H9 (cell line): ENCODE results near the gene R3HDM2. TPM values are rescaled to one million over a fixed set of nuclear protein-coding genes. Genes with fewer than 3 reads are reported as not detected.

ENCODE experiments used
- DNase-seq: peaks from one replicate; pipeline ENCODE4 v3.0.0-alpha.2; 2017
- H2AFZ ChIP-seq: one replicate; pipeline ENCODE4 v1.6.1; 2013; ENCODE audit warnings: mild to moderate bottlenecking, low read length, control low read depth, moderate library complexity
- H2AK5ac ChIP-seq: 2 replicates; pipeline ENCODE4 v1.6.1; 2013; ENCODE audit warnings: low read length, control low read depth, mixed read lengths; ENCODE audit not compliant: insufficient read length
- H2BK120ac ChIP-seq: one replicate; pipeline ENCODE4 v1.6.1; 2013; ENCODE audit warnings: low read depth, mild to moderate bottlenecking, low read length, control low read depth, inconsistent platforms; ENCODE audit not compliant: poor library complexity, severe bottlenecking
- H2BK12ac ChIP-seq: 2 replicates; pipeline ENCODE4 v1.6.1; 2013; ENCODE audit warnings: low read length, control low read depth, mixed read lengths, low read depth; ENCODE audit not compliant: insufficient read length
- H2BK15ac ChIP-seq: 2 replicates; pipeline ENCODE4 v1.6.1; 2013; ENCODE audit warnings: low read depth, low read length, control low read depth
- H2BK20ac ChIP-seq: one replicate; pipeline ENCODE4 v1.6.1; 2013; ENCODE audit warnings: low read depth, mild to moderate bottlenecking, low read length, control low read depth, inconsistent platforms; ENCODE audit not compliant: poor library complexity, severe bottlenecking
- H2BK5ac ChIP-seq: 2 replicates; pipeline ENCODE4 v1.6.1; 2013; ENCODE audit warnings: low read length, control low read depth, mixed read lengths; ENCODE audit not compliant: insufficient read length
- H3K14ac ChIP-seq: 2 replicates; pipeline ENCODE4 v1.6.1; 2013; ENCODE audit warnings: low read length, control low read depth; ENCODE audit not compliant: insufficient read depth
- H3K18ac ChIP-seq: 2 replicates; pipeline ENCODE4 v1.6.1; 2013; ENCODE audit warnings: low read depth, mild to moderate bottlenecking, mixed read lengths, low read length, control low read depth; ENCODE audit not compliant: insufficient read length
- H3K23ac ChIP-seq: 2 replicates; pipeline ENCODE4 v1.6.1; 2013; ENCODE audit warnings: low read length, control low read depth, mixed read lengths, low read depth; ENCODE audit not compliant: insufficient read length
- H3K23me2 ChIP-seq: 2 replicates; pipeline ENCODE4 v1.6.1; 2013; ENCODE audit warnings: low read depth, mild to moderate bottlenecking, mixed read lengths, low read length, control low read depth; ENCODE audit not compliant: insufficient read length, poor library complexity, severe bottlenecking
- H3K27ac ChIP-seq: 2 replicates; pipeline ENCODE4 v1.5.1; 2013; ENCODE audit warnings: low read length, control low read depth, mixed read lengths, low read depth; ENCODE audit not compliant: insufficient read length
- H3K27me3 ChIP-seq: 2 replicates; pipeline ENCODE4 v1.6.1; 2013; ENCODE audit warnings: low read length, control low read depth, inconsistent platforms; ENCODE audit not compliant: insufficient read depth
- H3K4ac ChIP-seq: 2 replicates; pipeline ENCODE4 v1.6.1; 2013; ENCODE audit warnings: low read depth, mild to moderate bottlenecking, control low read depth, inconsistent platforms, low read length, moderate library complexity
- H3K4me1 ChIP-seq: 2 replicates; pipeline ENCODE4 v1.6.1; 2013; ENCODE audit warnings: low read length, control low read depth, inconsistent platforms; ENCODE audit not compliant: insufficient read depth
- H3K4me2 ChIP-seq: 2 replicates; pipeline ENCODE4 v1.6.1; 2013; ENCODE audit warnings: low read length, control low read depth, mixed read lengths; ENCODE audit not compliant: insufficient read length, insufficient read depth
- H3K56ac ChIP-seq: 2 replicates; pipeline ENCODE4 v1.6.1; 2013; ENCODE audit warnings: low read depth, mild to moderate bottlenecking, mixed read lengths, low read length, control low read depth; ENCODE audit not compliant: insufficient read length
- H3K79me1 ChIP-seq: 2 replicates; pipeline ENCODE4 v1.6.1; 2013; ENCODE audit warnings: low read depth, mild to moderate bottlenecking, moderate library complexity, low read length, control low read depth, inconsistent platforms; ENCODE audit not compliant: insufficient read depth, poor library complexity, severe bottlenecking
- H3K79me2 ChIP-seq: 2 replicates; pipeline ENCODE4 v1.6.1; 2013; ENCODE audit warnings: low read length, control low read depth, inconsistent platforms; ENCODE audit not compliant: insufficient read depth
- H3K9ac ChIP-seq: 2 replicates; pipeline ENCODE4 v1.6.1; 2013; ENCODE audit warnings: low read length, control low read depth, mixed read lengths; ENCODE audit not compliant: insufficient read length; ENCODE audit errors: extremely low read depth
- H3K9me3 ChIP-seq: one replicate; pipeline ENCODE4 v1.6.1; 2013; ENCODE audit warnings: low read depth, low read length, inconsistent platforms; ENCODE audit not compliant: control insufficient read depth
- H3T11ph ChIP-seq: one replicate; pipeline ENCODE4 v1.6.1; 2013; ENCODE audit warnings: mild to moderate bottlenecking, low read length, control low read depth, inconsistent platforms
- H4K20me1 ChIP-seq: one replicate; pipeline ENCODE4 v1.6.1; 2013; ENCODE audit not compliant: control insufficient read depth, insufficient read length, insufficient read depth
- H4K5ac ChIP-seq: 2 replicates; pipeline ENCODE4 v1.6.1; 2013; ENCODE audit warnings: low read depth, mild to moderate bottlenecking, mixed read lengths, low read length, control low read depth; ENCODE audit not compliant: insufficient read length
- H4K8ac ChIP-seq: replicated peaks from 2 replicates; pipeline ENCODE4 v1.6.1; 2013; ENCODE audit warnings: low read length, control low read depth, mixed read lengths, low read depth; ENCODE audit not compliant: insufficient read length
- H4K91ac ChIP-seq: 2 replicates; pipeline ENCODE4 v1.6.1; 2013; ENCODE audit warnings: low read depth, mild to moderate bottlenecking, moderate library complexity, mixed read lengths, low read length, control low read depth; ENCODE audit not compliant: insufficient read length
- H3K27ac Mint-ChIP-seq, 3 experiments: 2 replicates in 2 of 3; 3 replicates in 1 of 3; pipeline ENCODE4 v1.8.0; 2020 to 2021; ENCODE audit warnings: mixed read lengths in 3 of 3, mild to moderate bottlenecking in 1 of 3, moderate library complexity in 1 of 3
- H3K27me3 Mint-ChIP-seq: 2 replicates; pipeline ENCODE4 v1.8.0; 2021; ENCODE audit warnings: low read depth, mild to moderate bottlenecking, moderate library complexity, mixed read lengths
- H3K36me3 Mint-ChIP-seq, 3 experiments: 2 replicates in 2 of 3; 3 replicates in 1 of 3; pipeline ENCODE4 v1.8.0; 2020 to 2021; ENCODE audit warnings: low read depth in 3 of 3, mixed read lengths in 3 of 3; ENCODE audit not compliant: insufficient read depth in 1 of 3
- H3K4me1 Mint-ChIP-seq, 2 experiments: 2 replicates each; pipeline ENCODE4 v1.8.0; 2020; ENCODE audit warnings: mixed read lengths in 2 of 2
- H3K4me3 Mint-ChIP-seq, 2 experiments: 2 replicates in 1 of 2; 3 replicates in 1 of 2; pipeline ENCODE4 v1.8.0; 2020 to 2021; ENCODE audit warnings: mild to moderate bottlenecking in 2 of 2, mixed read lengths in 2 of 2, moderate library complexity in 1 of 2
- H3K9me3 Mint-ChIP-seq, 2 experiments: 2 replicates in 1 of 2; 3 replicates in 1 of 2; pipeline ENCODE4 v1.8.0; 2020; ENCODE audit warnings: mild to moderate bottlenecking in 2 of 2, mixed read lengths in 2 of 2, moderate library complexity in 1 of 2
- WGBS: extraction: QIAGEN DNeasy Blood & Tissue Kit; methylation state at CpG from one replicate; pipeline ENCODE4 v1.1.7; 2013; ENCODE audit warnings: missing lambda C conversion rate, low lambda C conversion rate, mixed read lengths; ENCODE audit not compliant: insufficient read length; ENCODE audit errors: extremely low coverage; 5-methylcytosine and 5-hydroxymethylcytosine counted together
- total RNA-seq: library from RNA; stranded (reverse); gene quantifications from 2 replicates; pipeline ENCODE4 v1.2.1, GENCODE V29; 2021
- TF ChIP-seq, protein P1 (sequence below): fragments of 200-600 bp; sonication (generic); conservative IDR thresholded peaks from 3 replicates; pipeline ENCODE4 v1.8.0; 2021; ENCODE audit warnings: antibody characterized with exemption, mild to moderate bottlenecking

R3HDM2 gene
- total RNA-seq, 1 experiment from 2014 or later, result 43.9 TPM

DNA sequence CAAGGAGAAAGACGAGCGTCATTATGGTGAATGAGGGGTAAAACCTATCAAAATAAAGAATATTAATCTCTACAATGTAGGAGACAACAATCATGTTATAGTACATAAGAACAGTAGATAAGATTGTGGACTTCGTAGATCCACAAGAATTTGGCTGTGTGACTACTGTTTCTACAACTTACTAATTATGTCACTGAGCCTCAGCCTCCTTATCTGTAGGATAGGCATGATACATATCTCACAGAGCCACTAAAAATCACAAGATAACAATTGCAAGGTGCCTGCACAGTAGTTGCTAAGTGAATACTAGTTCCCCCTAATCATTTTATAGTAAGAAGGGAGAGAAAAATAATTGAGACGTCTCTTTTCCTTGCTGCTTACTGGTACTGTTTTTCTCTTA is 101.6 kb downstream of the R3HDM2 start:
- H2AK5ac ChIP-seq, result no peak overlapping the region
- no peak overlapping the region for H3K4me2 ChIP-seq
- H3K27me3 ChIP-seq, result no peaks in the 10 kb centered on the region
- TF ChIP-seq, protein P1, sequence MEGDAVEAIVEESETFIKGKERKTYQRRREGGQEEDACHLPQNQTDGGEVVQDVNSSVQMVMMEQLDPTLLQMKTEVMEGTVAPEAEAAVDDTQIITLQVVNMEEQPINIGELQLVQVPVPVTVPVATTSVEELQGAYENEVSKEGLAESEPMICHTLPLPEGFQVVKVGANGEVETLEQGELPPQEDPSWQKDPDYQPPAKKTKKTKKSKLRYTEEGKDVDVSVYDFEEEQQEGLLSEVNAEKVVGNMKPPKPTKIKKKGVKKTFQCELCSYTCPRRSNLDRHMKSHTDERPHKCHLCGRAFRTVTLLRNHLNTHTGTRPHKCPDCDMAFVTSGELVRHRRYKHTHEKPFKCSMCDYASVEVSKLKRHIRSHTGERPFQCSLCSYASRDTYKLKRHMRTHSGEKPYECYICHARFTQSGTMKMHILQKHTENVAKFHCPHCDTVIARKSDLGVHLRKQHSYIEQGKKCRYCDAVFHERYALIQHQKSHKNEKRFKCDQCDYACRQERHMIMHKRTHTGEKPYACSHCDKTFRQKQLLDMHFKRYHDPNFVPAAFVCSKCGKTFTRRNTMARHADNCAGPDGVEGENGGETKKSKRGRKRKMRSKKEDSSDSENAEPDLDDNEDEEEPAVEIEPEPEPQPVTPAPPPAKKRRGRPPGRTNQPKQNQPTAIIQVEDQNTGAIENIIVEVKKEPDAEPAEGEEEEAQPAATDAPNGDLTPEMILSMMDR, result no peak
- H3K4me1 Mint-ChIP-seq, result no peaks in the 10 kb centered on the region
- no peak overlapping the region for H3K27ac ChIP-seq
- no peak overlapping the region for H3T11ph ChIP-seq
- H2BK20ac ChIP-seq, result no peak overlapping the region
- no peak overlapping the region for H4K8ac ChIP-seq
- no CpG with 5 or more reads among the region's 4 CpGs for WGBS
- no peaks in the 10 kb centered on the region for H4K20me1 ChIP-seq
- H3K18ac ChIP-seq, result no peak overlapping the region
- H3K27me3 Mint-ChIP-seq, result no peaks in the 10 kb centered on the region
- no peak overlapping the region for H3K23ac ChIP-seq
- H3K4ac ChIP-seq, result no peak overlapping the region
- H3K14ac ChIP-seq, result no peak overlapping the region
- H3K79me2 ChIP-seq, result no peaks in the 10 kb centered on the region
- H3K79me1 ChIP-seq, result no peaks in the 10 kb centered on the region
- H3K4me3 Mint-ChIP-seq, result no peak overlapping the region
- H2BK12ac ChIP-seq, result no peak overlapping the region
- H3K23me2 ChIP-seq, result no peaks in the 10 kb centered on the region
- no peak overlapping the region for H3K56ac ChIP-seq
- H2AFZ ChIP-seq, result no peak overlapping the region
- no peak for DNase-seq
- H3K36me3 Mint-ChIP-seq, result peaks cover 4 to 14% (median 10%) of the 10 kb centered on the region in 3 experiments; a peak in 6 of 7 replicates
- no peaks in the 10 kb centered on the region; the same call in 1 of the 2 replicates for H3K4me1 ChIP-seq
- no peak overlapping the region for H4K5ac ChIP-seq
- peaks cover 0 to 4% of the 10 kb centered on the region in 2 experiments; a peak in 1 of 5 replicates for H3K9me3 Mint-ChIP-seq
- H3K9ac ChIP-seq, result no peak overlapping the region
- no peak overlapping the region for H2BK120ac ChIP-seq
- no peak overlapping the region for H2BK15ac ChIP-seq
- no peak overlapping the region; a peak in 1 of 7 replicates for H3K27ac Mint-ChIP-seq
- H3K9me3 ChIP-seq, result no peaks in the 10 kb centered on the region
- no peak overlapping the region for H4K91ac ChIP-seq
- no peak overlapping the region for H2BK5ac ChIP-seq
